A172 (cell line): ENCODE results near the gene RAG2. TPM values are rescaled to one million over a fixed set of nuclear protein-coding genes. Genes with fewer than 3 reads are reported as not detected.

ENCODE experiments used
- DNase-seq: peaks from one replicate; pipeline ENCODE4 v3.0.0-alpha.2; 2015; ENCODE audit warnings: low spot score
- total RNA-seq: library from RNA; depleted of rRNA; stranded (reverse); fragments of >200 nt; shearing (Covaris generic); gene quantifications from 2 replicates; pipeline ENCODE4 v1.2.3, GENCODE V29; 2014; rRNA removed

The RAG2 gene
- total RNA-seq, 1 experiment from 2014 or later = not detected

DNA sequence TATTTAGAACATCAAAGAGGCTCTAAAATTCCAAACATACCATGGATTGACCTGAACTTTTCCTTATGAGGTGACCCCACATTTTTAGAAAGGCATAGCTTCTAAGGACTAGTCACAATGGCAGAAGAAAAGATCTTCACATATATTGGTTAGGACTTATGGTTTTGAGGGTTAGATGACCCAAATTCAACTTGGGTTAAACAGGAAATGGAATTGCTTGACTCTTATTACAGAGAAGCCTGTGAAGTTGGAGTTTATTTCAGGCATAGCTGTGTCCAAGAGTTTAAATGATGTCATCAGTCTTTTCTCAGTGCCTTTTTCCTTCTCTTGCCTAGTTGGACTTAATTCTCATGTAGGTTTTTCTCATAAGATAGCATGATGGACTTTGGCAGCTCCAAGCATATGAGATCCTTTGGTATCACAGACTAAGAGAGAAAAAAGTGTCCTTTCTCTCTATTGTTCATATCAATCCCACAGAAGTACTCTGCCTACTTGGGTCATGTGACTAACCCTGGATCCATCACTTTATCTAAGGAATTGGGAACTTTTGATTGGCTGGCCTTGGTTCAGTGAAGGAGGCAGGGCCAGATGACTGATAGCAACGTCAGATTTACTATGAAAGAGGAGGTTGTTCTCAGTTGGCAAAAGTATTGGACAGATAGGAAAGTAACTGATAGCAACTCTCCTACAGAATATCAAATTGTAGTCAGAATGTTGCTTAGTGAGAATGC lies 47.5 kb downstream of the RAG2 start:
- DNase-seq = no peak

Other genes with a start within 250 kb of the RAG2 start
- gene TRAF6, start 88.0 kb downstream of the RAG2 start, total RNA-seq = 6.9 and 7.7 TPM in 2 replicates
- 0.14 and 0.34 TPM in 2 replicates for gene RAG1, start 30.2 kb downstream of the RAG2 start, total RNA-seq
- 67.2 and 79.2 TPM in 2 replicates for gene IFTAP, start 3.7 kb downstream of the RAG2 start, total RNA-seq